ENCODE data around the gene IPO9.
"Not testable (repeated sequence)": the region's sequence is repeated elsewhere in the genome, so short reads cannot be mapped to it uniquely, and the experiment has no call there.

IPO9 gene

GRCh38 chr1:201889090-201889968, 60.4 kb downstream of the IPO9 start:
- DNase-seq: no peak

DNA sequence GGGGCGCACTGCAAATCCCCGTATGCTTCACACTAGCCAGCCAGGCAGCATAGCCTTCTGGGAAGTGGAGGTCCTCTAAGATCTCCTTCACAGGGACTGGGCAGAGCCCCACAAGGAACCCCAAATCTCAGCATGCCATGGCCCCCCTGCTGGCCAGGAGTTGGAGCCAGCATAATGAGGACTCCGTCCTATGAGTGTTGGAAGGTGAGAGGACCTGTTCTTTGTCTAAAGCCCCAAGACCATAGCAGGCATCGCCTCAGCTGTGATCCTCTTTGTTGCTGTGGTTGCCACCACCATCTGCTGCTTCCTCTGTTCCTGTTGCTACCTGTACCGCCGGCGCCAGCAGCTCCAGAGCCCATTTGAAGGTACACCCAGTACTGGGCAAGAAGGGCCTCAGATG, 61.3 kb downstream of the IPO9 start:
- no peak for DNase-seq

DNA sequence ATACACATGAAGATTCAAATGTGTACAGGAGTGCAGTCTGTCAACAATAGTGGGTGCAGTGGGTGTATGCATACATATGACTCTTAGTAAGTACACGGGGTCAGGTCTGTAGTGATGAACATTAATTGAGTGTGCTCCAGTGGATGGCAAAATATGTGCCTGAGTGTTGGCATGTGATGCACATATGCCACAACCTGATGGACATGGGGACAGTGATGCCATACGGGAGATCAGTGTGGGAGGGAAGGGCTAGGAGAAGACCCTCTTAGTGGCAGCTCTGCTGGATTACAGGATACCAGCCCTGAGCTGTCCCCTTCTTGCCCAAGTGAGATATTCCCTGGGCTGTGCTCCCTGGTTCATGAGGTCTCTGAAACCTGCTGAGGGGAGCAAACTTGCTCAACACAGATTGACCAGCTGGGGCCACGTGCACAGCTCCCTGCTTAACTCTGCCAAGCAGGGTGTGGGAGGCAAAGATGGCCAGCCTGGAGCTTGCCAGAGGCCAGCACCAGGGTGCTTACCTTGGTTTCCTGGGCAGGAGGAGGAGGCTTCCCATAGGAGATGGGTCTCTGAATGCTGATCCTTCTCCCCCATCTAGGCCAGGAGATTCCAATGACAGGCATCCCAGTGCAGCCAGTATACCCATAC, 62.0 kb downstream of the IPO9 start:
- no peak for DNase-seq

DNA sequence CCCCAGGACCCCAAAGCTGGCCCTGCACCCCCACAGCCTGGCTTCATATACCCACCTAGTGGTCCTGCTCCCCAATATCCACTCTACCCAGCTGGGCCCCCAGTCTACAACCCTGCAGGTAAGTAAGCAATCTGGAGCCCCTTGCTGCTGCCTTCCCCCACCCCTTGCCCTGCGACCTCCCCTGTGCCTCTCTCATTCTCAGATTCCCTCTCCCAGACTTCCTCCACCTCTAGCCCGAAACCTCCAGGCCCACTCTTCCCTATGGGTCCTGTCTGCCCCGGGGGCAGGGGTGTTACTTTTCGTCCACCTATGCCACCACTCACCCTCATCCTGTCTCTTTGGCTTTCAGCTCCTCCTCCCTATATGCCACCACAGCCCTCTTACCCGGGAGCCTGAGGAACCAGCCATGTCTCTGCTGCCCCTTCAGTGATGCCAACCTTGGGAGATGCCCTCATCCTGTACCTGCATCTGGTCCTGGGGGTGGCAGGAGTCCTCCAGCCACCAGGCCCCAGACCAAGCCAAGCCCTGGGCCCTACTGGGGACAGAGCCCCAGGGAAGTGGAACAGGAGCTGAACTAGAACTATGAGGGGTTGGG, 62.6 kb downstream of the IPO9 start:
- DNase-seq: no peak

GRCh38 chr1:201892211-201892610, 63.3 kb downstream of the IPO9 start:
- no peak for DNase-seq

GRCh38 chr1:201893431-201893830, 64.5 kb downstream of the IPO9 start:
- no peak for DNase-seq

DNA sequence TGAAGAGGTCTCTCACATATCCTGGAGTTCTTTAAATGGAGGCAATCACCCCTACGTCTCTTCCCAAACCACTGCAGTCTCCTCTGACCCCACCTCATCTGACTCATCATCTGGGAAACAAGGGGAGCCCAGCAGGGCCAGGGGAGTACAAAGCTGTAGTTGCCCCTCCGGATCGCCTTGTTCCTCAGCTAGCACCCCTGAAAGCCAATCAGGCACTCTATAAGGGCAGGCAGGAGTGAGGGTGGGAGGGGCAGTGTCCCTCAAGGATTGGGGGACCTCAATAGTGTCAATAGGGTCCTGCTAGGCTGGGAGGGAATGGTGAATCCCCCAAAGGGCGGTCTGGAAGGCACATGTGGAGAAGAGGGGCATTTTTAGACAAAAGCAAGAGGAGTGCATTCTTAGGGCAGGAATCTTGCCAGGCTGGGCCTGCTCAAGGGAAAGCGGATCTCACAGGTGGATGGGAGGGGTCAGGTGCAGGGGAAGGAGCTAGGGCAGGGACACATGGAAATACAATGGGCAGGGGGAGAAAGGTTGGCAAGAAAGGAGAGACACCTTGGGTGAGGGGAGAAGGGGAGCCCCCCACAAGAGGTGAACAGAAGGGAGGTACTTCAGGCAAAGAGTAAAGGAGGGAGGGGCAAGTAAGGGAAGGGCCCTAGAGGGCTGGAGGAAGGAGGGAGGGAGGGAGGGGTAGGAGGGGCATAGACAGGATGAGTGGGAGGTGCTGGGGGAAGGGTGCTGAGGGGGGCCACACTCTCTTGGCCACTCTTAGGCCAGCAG, 65.6 kb downstream of the IPO9 start:
- no peak for DNase-seq

DNA sequence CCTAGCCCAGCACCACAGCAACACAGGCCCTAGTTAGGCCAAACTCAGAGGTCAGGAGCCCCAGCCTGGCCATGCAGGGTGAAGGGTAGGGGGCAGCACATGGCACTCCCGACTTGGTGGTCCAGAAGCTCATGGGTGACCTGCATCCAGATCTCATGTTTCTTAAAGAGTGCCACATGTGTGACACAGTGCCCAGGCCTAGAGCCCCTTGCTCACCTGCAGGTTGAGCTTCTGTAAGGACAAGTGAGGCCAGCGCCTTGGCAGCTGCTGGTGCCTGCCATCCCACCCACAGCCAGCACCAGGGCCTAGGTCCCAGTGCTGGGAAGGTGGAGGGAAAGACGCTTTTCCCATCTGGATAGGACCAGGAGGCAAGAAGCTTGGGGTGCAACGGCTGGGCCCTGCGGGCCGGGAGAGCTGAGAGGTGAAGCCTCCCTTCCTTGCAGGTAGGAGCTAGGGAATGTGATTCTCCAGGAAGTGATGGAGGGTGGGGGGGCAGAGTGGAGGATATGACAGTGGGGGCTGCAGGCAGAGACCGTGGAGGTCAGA, 66.2 kb downstream of the IPO9 start:
- no peak for DNase-seq

DNA sequence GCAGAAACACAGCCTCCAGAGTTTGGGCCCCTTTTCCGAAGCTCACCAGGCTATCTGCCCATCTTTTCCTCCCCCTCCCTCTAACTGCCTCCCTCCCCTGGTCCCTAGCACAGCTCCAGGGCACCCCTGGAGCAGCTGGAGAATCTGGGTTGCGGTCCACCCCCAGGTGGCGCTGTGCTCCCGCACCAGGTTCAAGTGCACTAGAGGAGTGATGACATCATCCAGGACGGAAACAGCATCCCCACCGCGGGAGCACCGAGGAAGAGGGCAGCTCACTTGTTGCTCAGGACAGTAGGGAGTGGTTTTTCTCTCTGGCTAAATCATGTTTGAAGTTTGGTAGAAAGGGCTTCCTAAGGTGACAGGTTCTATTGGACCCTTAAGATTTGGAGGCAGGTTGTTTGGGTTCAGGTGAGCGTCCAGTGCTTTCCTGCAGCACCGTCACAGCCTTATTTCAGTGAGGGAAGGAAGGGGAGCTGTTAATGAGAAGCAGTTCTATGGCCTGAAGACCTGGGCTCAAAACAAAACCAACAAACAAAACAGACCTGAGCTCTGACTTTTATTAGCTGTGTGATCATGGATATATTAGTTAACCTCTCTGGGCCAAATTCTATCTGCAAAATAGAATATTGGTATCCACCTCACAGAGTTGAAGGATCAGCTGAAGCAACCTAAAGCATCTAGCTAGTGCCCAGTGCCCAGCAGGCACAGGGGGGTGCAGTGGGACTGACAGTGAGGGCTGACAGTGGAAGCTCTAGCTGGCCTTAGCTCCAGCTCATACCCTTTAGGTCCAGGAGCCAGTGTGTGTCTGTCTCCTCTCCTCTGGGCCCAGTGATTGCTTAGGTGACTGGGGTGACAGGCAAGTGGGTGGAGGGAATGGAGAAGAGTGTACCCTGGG, 67.2 kb downstream of the IPO9 start:
- DNase-seq: peak; percentile 82

- DNase-seq: no peak
Measured at GRCh38 chr1:201896951-201897391, 68.0 kb downstream of the IPO9 start.

GRCh38 chr1:201898240-201898894, 69.4 kb downstream of the IPO9 start:
- no peak for DNase-seq

DNA sequence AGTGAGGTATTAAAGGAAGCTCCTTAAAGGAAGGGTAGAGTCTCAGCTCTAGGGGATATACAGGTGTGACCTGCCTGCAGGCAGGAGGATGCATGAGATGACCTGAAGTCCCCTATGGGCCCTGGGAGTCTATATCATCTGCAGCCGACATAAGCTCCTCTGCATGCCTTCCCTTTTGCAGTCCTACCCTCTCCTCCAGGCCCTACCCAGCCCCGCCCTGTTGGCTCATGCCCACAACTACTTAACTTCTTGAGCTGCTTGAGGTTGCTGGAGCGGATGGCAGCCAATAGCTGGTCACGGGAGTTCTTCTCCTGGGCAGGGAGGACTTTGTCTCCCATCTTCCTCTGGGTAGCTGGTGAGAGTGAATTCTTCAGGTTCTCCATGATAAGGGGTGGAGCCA, 70.0 kb downstream of the IPO9 start:
- DNase-seq: no peak

DNA sequence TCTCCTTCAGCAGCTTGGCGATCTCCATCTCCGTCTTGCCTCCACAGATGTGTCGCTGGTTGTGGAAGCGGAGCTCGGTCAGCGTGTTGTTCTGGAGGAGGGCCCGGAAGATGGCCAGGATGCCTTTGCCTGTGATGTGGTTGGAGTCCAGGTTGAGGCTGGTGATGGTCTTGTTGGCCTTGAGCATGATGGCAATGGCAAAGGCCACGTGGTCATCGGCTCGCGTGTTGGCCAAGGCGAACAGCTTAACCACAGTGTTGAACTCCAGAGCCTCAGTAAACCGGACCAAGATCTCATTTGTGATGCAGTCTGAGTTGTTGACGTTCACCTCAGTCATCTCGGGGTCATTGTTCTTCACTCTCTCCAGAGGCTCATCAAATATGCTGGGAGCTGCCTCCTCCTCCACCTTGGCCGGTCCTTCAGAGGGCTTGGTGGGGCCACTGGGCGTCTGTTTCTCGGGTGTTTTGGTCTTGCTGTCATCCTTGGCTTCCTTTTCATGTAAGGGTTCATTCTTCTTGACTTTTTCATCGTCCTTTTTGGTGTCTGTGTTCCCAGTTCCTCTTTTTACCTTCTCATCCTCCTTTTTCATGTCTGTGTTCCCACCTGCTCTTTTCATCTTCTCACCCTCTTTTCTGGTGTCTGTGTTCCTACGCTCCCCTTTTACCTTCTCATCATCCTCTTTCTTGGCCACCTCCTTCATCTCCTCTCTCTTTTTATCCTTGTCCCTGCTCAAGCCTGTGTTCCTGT, 70.9 kb downstream of the IPO9 start:
- no peak for DNase-seq

GRCh38 chr1:201900476-201900875, 71.5 kb downstream of the IPO9 start:
- no peak for DNase-seq

DNA sequence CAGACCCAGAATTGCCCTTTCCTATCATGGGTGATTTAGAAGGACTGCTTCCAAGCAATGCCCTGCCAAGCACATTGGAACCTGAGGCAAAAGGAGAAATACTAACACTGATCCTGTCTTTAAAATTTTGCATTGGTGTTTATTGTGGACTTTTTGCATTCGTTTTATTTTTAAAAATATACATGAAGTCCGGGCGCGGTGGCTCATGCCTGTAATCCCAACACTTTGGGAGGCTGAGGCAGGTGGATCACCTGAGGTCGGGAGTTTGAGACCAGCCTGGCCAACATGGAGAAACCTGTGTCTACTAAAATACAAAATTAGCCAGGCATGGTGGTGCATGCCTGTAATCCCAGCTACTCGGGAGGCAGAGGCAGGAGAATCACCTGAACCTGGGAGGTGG, 72.1 kb downstream of the IPO9 start:
- not testable (repeated sequence) for DNase-seq

- no peak for DNase-seq
Measured at GRCh38 chr1:201902198-201902597, 73.2 kb downstream of the IPO9 start.

DNA sequence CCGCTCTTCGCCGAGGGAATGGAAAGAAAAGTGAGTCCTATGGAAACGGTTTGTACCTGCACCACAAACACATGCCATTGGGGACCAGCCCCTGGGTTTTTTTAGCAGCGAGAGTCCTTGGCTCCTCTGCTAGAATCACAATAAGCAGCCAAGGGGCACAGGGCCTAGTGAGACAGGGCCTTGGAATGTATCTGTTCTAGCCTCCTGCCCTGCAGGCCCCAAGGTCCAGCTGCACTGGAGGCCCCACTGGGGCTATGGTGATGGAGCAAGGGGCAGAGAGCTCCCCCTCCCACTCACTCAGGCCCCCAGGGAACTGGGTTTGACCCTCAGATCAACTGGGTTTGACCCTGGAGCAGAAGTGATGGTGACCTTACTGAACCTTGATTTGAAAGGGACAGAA, 74.2 kb downstream of the IPO9 start:
- no peak for DNase-seq

DNA sequence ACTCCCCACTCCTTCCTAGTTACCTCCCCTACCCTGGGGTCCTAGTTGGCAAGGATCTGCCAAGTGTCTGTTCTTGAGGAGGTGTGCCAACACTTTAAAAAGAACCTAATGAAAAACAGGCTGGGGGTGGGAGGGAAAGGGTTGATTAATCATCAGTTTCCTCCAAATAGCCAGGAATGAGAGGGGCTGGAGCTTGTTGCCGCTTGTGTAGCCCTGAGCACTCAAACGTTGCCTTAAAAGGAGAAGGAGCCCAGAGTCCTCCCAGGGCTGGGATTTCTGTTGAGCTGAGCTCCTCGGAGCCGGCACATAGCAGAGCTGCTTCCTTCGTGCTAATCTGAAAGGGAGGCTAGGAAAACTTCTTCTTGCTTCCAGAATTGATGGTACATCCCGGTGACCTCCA, 75.6 kb downstream of the IPO9 start:
- DNase-seq: no peak

- no peak for DNase-seq
Measured at GRCh38 chr1:201905234-201905890, 76.4 kb downstream of the IPO9 start.

DNA sequence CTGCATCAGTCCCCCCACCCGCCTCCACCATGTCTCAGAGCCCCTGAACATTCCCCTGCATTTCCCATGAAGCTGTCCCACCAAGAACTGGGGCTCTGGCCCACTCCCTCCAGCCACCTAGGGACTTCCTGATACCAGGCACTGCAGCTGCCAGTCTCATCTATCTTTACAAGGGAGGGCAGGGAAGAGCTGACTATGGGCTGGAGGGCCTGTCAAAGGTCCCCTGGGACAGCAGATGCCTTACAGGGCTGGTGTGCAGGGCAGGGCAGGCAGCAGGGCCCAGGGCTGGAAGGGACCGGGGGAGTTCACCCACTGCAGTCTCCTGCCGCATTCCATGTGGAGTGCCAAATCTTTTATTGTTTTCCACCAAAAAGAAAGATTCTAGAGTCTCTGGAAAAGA, 77.4 kb downstream of the IPO9 start:
- DNase-seq: no peak
